ENCODE results near the gene CACNA2D4.

DNA sequence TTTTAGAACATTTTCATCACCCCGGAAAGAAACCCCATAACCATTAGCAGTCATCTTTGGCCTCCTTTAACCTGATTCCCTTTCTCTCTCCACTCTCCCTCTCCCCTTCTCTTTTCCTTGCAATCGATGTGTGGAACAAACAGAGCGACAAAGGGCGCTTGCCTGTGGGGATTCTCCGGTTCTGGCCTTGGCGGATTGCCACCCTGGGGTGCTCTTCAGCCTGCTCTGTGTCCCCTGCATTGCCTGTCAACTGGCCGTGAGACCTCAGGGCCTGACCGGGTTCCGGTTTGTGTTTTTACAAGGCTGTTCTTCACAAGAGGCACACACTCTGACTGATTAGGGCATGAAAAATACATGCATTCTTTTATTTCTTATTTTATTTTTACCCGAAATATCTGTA, 70.3 kb downstream of the CACNA2D4 start:
- TF ChIP-seq, protein P1, sequence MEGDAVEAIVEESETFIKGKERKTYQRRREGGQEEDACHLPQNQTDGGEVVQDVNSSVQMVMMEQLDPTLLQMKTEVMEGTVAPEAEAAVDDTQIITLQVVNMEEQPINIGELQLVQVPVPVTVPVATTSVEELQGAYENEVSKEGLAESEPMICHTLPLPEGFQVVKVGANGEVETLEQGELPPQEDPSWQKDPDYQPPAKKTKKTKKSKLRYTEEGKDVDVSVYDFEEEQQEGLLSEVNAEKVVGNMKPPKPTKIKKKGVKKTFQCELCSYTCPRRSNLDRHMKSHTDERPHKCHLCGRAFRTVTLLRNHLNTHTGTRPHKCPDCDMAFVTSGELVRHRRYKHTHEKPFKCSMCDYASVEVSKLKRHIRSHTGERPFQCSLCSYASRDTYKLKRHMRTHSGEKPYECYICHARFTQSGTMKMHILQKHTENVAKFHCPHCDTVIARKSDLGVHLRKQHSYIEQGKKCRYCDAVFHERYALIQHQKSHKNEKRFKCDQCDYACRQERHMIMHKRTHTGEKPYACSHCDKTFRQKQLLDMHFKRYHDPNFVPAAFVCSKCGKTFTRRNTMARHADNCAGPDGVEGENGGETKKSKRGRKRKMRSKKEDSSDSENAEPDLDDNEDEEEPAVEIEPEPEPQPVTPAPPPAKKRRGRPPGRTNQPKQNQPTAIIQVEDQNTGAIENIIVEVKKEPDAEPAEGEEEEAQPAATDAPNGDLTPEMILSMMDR (IDR thresholded peaks at IDR 0.05) = no peak
- TF ChIP-seq POLR2A (IDR thresholded peaks at IDR 0.05) = no peak

Measured in heart left ventricle (tissue), 13 donors.